Kasumi-1 (cell line): Measurements from ENCODE around the gene SMPD3.

Source experiments
- DNase-seq, 2 experiments: peaks; one replicate each; lab custom pipeline; 2025; lab: John Stamatoyannopoulos, UW

Gene SMPD3

DNA sequence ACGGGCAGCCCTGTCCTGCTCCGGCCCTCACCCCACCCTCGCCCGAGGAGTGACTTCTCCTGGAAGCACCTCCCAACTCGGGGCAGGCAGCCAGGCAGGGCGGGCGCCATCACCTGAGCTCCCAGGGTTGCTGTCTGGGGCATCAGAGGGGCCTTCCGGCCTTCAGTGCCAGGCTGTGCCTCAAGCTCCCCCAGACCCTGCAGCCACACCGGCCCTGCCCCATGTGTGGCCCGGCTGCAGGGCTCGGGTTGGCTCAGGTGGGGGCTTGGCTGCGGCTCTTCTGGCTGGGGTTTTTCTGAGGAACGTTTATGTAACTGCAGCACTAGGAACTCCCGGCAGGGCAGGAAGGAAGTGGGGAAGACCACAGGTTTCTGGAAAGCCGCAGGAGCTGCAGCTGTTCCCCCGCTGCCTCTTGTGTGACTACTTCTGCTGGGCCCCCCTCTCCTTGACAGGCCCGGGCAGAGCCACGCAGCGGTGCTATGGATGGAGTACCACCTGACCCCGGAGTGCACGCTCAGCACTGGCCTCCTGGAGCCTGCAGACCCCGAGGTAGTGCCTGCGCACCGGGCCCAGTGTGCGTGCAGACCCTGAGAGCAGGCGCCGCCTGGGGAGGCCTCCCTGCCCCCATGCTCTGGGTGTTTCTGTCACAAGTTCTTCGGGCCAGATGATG, 91.9 kb downstream of the SMPD3 start:
- DNase-seq, result peak; percentile 93 to 94

DNA sequence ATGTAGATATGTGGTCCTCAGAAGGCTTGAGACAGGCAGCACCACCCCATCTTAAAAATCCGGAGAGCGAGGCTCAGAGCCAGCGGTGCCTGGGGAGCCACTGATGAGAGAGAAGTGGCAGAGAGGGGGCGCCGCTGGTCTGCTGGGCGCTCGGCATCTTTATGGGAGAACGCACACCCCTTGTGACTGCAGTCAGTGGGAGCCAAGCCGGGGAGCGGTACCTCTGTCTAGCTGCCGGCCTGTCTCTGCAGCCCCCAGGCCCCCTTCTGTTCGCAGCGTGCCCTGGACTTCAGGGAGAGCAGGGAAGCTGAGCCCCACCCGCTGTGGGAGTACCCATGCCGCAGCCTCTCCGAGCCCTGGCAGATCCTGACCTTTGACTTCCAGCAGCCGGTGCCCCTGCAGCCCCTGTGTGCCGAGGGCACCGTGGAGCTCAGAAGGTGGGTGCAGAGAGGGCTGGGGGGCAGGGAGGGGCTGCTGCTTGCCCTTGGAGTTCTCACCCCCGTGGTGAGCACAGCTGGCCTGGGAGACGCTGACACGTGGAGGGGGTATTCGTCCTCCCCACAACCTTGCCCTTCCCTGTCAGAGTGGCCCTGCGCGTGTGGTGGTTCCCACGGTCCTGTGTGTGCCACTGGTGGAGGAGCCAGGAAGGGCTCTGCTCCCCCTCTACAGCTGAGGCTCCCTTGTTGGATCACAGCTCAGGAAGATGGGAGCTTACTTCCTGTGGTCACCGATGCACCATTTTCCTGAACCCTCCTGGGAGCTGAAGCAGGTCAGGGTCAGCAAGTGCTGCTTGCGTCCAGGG, 92.7 kb downstream of the SMPD3 start:
- DNase-seq, result peak in 1 of 2 experiments; percentile 5

DNA sequence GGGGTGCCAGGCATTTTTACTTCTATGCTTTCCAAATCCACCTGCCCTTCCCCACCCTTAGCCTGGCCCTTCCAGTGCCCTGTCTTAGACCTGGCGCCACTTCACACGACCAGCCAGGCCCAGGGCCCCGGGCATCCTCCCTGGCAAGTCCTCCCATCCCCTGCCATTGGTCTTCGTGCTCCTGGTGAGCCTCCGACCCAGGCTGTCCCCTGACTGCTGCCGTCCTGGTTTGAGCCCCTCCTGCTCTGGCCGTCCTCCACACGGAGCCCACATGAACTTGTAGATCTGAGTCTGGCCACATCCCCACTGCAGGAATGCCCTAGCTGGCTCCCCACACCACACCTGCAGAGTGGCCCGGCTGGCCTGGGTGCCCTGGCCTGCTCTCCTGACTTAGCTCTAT, 93.5 kb downstream of the SMPD3 start:
- DNase-seq, result no peak

DNA sequence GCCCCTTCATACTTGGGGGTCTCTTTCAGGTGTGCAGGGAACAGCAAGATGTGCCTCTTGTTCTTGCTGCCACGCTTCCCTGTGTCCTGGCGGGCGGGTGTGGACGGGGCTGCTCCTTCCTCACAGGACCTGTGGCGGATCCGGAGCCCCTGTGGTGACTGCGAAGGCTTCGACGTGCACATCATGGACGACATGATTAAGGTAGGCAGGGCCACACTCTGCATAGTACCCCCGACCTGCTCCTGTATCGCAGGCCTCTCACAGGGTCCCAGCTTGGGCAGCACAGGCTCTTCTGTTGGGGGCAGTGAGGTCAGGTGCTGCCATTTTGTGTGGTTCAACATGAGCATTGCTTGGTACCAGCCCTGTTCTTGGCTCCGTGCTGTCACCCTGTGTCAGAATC, 94.9 kb downstream of the SMPD3 start:
- DNase-seq, result no peak

DNA sequence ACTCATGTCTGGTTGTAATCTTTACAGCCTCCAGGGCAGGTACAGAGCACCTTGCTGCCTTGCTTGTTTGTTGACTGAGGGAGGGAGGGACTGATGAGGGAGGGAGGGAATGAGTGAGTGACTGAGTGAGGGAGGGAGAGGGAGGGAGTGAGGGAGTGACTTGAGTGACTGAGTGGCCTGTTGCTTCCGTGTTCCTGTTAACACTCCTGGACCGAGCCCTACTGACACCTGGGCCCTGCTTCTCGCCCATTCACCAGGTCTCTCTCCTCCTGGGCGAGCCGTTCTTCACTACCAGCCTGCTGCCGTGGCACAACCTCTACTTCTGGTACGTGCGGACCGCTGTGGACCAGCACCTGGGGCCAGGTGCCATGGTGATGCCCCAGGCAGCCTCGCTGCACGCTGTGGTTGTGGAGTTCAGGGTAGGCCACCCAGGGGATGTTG, 96.3 kb downstream of the SMPD3 start:
- no peak for DNase-seq

DNA sequence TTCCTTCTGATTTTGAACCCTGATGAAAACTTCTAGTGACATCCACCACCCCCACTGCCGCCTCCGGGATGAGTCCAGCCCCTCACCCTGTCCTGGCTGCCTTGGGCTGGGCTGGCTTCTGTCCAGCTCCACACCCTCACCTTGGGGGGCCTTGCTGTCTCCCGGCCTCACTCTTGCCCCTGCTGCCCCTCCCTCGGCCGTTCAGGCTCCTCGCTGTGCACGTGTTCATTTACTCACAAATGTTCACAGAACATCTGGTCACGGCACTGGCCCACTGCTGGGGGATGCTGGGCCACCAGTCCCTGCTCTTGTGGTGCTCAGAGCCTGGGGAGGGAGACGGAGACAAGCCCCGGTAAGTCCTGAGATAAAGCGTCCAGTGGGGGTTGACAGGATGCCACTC, 96.8 kb downstream of the SMPD3 start:
- DNase-seq, result no peak

DNA sequence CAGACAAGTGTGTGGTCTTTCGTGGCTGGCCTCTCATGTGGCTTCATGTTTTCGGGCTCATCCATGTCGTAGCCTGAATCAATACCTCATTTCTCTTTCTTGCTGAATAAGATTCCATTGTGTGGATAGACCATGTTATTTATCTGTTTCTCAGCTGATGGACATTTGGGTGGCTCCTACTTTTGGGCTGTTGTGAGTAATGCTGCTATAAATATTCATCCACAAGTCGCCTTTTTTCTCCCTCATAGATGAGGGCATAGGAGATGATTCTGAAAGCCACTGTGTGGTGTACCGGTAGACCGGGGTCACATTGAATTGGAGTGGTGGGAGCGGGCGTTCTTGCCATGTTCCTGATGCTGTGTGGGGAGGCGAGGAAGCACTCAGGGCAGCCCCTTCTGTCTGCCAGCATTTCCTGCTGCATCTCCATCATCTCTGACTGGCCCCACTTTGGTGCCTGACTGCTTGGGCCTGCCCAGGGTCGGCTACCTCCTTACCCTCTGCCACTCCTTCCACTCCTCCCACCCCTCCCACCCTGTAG, 97.4 kb downstream of the SMPD3 start:
- no peak for DNase-seq

DNA sequence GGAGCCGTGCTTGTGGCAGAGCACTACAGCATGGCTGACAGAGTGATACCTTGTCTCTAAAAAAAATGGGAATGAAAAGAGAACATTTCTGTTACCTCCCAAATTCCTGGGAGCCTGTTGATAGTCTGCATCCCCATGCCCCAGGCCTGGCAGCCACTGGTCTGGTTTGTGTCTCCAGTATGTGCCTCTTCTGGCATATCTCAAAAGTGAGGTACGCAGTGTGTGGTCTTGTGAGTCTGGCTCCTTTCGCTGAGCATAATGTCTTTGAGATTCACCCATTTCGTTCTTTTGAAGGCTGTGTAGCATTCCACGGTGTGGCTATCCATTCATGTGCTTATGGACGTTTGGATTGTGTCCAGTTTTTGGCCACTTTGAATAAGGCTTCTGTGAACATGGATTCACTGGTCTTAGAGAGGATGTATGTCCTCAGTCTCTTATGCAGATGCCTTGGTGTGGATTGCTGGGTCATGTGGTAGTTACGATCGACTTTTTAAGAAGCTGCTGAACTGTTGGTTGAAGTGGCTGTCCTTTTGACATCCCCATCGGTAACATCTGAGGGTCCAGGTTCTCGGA, 98.4 kb downstream of the SMPD3 start:
- no peak for DNase-seq

DNA sequence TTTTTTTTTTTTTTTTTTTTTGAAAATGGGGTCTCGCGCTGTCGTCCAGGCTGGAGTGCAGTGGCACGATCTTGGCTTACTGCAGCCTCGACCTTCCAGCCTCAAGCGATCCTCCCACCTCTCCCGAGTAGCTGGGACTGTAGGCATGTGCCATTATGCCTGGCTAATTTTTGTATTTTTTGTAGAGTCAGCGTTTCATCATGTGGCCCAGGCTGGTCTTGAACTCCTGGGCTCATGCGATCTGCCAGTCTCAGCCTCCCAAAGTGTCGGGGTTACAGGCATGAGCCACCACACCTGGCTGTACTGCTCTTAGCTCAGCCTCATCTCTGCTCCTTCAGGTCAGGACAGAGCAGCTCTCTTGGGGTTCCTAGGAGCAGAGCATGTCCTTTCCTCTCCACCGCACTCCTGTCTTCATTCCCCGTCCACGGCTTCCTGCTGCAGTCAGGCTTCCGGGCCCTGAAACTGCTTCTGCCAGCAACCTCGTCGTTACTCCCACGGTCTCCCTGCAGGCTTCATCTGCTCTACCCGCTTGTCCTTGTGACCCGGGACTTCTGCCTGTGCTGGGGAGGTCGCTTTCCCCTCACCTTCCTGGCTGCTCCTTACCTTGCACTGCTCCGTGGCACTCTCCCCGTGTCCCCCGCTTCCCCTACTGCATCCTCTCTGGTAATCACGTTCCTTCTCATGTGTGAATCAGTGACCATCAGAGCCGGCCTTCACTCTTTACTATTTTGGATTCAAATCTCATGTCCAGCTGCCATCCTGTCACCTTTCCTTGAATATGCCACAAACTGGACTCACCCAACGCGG, 99.5 kb downstream of the SMPD3 start:
- no peak for DNase-seq

DNA sequence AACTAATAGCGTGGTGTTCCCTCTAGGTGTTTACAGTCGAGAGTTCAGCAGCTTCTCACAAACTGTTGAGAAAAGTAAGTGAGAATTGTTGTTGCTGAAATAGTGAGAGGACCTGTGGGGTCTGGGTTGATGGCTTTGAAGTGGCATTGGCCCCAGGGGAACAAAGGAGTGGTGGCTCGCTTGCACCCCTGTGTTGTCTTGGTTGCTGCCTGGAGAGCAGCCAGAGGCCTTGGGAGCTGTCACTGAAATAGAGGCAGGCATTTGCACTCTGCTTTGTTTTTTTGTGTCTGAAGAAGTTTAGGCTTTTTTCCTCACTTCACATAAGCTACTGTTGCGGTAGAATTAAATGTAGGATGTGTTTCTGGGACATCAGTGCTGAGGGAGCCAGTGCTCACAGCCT, 100.7 kb downstream of the SMPD3 start:
- no peak for DNase-seq

DNA sequence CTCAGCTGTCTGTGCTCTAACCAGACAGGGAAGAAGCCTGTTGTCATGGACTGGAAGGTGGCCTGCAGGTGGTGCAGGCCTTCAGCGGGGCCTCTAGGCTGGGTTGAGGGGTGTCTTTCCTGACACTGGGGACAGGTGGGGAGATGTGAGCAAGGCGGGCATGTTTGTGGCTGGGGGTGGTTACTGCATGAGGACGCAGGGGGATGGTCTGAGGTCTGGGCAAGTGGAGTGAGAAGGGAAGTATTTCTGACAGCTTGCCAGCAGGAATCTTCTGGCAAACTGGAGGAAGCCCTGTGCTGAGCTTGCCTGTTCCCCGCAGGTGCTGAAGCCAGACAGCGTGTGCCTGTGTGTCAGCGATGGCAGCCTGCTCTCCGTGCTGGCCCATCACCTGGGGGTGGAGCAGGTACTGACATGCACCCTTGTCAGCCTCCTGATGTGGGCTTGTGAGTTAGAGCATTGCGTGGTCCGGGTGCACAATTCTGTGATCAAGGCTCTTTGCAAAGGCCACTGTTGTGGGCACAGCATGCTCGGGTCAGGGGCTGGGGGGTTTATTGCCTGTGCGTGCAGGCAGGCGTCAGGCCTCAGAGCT, 101.3 kb downstream of the SMPD3 start:
- no peak for DNase-seq

DNA sequence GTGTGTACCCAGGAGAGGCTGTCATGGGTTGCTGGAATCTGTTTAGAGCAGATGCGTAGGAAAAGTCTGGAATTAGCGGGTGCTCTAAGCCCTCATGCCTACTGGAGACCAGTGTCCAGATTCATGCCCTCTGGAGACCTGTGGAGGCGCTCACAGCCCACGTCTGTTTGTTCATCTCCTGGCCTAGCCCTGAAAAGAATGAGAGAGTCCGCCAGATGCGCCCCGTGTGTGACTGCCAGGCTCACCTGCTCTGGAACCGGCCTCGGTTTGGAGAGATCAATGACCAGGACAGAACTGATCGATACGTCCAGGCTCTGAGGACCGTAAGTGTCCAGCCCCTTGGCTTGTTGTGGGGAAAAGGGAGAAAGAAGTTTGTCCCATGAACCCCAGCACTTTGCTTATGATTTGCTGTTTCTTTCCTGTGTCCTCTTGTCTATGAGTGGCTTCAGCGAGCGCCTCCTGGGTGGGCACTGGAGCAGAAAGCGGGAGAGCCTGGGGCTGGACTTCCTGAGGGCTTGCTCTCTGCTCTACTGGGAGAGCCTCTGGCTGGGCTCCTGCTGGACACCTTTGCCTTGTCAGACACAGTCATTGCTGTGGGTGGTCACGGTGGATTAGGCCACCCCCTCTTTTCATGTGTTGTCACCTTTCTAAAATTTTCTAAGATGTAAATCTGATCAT, 102.2 kb downstream of the SMPD3 start:
- DNase-seq, result no peak

DNA sequence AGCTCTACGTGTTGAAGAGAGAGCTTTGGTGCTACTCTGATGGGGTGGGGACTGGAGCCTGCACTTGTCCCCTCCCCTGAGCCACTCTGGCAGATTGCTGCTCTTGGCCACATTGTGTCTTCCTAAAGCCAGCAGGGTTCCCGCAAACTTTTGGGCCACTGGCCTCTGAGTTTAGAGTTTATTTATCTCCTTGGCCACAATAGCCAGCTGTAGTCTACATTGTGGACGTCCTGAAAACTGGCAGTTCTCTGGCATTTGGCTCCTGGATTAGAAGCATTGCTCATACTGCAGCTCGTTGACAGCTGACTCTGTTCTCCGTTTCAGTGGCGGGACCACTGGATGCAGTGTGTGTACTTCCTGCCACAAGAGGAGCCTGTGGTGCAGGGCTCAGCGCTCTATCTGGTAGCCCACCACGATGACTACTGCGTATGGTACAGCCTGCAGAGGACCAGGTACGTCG, 102.9 kb downstream of the SMPD3 start:
- DNase-seq, result no peak

DNA sequence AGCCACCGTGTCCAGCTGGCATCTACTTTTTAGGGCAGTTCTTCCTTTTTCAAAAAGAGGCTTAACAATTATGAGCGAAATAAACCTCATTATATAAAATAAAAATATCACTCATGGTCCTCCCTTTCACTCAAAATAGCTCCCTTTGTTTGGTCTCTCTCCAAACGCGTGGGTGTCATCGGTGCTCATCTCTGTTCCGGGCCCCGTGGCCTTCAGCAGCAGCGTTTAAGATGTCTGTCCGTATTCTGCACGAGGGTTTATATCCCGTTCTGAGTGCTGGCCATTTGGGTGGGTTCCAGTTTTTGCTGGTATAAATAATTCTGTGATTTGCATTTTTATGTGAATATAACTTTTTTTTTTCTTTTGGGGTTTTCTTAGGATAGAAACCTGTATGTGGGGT, 104.1 kb downstream of the SMPD3 start:
- DNase-seq, result no peak

DNA sequence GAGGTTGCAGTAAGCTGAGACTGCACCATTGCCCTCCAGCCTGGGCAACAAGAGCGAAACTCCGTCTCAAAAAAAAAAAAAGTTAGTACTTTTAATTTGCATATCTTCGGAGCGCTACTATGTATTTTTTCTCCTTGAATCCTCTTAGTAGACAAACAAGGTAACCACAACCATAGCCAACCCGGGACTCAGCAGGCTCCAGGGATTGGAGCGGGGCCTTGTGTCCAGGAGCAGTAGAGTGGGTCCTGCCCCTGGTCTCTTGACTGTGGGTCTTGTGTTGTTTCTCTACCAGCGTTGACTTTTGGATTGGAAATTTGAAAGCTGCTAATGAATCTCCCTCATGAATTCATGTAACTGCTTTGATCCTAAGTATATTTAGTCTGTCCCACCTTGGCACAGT, 105.2 kb downstream of the SMPD3 start:
- DNase-seq, result no peak

DNA sequence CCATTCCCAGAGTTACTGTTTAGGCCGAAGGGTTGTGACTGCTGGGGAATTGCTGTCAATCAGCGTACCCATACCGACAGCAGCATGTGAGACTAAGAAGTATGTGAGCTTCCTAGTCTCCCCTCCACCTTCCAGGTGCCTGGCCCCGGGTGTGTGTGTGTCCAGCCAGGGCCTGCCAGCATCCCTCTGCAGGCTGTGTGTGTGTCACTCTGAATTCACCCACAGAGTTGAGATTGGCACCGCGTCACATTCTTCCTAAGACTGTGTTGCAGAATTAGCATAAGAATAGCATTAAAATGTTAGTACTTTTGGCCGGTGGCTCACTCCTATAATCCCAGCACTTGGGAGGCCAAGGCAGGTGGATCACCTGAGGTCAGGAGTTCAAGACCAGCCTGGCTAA, 105.7 kb downstream of the SMPD3 start:
- no peak for DNase-seq

DNA sequence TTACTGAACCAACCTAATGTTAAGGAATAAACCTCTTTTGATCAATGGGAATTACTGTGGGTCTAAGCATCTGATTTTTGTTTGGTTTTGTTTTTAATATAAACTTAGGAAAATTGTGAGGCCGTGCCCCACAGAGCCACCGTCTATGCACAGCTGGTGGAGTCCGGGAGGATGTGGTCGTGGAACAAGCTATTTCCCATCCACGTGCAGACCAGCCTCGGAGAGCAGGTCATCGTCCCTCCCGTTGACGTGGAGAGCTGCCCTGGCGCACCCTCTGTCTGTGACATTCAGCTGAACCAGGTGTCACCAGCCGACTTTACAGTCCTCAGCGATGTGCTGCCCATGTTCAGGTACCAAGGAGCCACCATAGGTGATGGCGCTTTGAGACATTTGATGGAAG, 109.1 kb downstream of the SMPD3 start:
- no peak for DNase-seq

DNA sequence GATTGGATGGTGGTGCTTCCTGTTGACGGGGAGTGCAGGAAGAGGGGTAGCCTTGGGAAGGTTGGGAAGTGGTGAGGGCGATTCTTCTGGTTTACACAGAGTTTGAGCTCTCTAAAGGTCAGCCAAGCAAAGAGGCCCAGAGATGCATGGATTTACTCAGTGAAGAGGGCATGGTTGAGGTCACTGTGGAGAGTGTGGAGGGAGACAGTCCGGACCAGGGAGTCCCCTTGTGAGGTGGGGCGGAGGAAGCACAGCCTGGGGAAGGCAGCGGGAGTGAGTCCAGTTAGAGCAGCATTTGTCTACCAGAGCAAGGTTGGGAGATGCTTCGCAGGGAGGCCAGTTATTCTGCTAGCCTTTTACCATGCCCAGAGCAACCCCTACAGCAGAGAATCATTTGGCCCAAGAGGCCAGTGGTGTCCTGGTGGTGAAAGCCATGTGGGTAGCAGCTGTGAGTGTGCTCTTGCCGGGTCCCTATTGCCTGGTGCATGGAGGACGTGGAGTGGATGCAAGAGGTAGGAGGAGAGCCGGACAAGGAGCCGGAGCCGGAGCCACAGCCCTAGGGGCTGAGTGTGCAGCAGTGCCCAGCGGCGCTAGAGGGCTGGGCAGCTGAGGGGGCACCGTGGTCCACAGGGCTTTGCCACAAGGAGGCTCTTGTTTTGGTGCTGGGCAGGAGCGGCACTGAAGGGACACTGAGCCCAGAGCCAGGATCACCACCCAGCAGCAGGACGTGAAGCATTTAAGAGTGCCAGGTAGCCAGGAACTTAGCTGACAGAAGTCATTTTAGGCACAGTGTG, 109.8 kb downstream of the SMPD3 start:
- no peak for DNase-seq

DNA sequence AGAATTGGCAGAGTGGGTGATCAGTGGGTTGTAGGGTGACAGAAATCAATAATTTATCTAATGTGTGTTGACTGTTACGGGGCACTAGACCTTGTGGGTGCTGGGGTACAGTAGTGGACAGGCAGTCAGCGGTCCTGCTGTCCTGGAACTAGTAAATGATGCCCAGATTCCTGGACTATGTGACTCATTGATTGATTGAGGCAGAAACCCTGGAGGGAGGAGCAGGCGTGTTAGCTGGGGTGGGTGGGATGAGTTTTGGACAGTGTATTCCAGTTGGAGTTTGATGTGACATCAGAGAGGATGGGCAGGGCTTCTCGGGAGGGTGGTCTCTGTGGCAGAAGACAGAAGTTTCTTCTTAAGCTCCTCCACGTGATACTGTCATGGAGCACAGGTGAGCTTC, 113.1 kb downstream of the SMPD3 start:
- DNase-seq, result no peak

DNA sequence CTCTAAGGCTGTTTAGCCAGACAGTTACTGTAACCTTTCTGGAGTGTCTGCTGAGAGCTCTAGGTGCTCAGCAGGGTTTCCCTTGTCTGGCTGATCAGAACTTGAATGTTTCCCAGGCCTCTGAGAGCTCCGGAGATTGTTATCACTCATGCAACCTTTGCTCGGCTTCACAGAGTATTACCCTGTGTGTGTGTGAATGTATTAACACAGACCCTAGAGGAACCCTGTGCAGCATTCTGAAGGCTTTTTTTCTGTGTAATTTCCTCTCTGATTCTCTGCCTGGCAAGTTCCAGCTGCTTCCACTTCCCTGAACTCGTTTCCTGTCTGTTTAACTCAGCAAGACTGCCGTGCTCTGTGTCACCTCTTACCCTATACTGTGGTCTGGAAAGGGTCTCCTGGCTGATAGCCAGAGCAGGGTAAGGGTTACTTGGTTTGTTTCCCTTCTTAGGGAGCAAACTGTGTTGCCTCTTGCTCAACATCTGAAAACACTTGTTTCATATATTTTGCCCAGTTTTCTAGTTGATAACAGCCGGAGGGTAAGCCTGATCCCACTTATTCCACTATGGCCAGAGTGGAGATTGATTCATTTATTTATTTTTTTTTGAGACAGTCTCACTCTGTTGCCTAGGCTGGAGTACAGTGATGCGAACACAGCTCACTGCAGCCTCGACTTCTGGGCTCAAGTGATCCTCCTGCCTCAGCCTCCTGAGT, 115.7 kb downstream of the SMPD3 start:
- peak; percentile 99 for DNase-seq
